WTC11 (cell line): ENCODE results near the gene TEX11. TPM values are rescaled to one million over a fixed set of nuclear protein-coding genes. Genes with fewer than 3 reads are reported as not detected.
"Not testable (repeated sequence)": the region's sequence is repeated elsewhere in the genome, so short reads cannot be mapped to it uniquely, and the experiment has no call there.

ENCODE experiments used
- ATAC-seq: fragments of 200-7000 bp; cut with Tn5 transposase; 2 replicates; pipeline ENCODE4 v1.10.0; 2021; ENCODE audit warnings: mild to moderate bottlenecking, moderate library complexity
- CTCF ChIA-PET: fragments of 300-600 bp; sonication (Branson Sonifier 250); formaldehyde crosslinking; loops from one replicate; lab custom pipeline; 2021; ENCODE audit warnings: antibody characterized with exemption; lab: Charles Lee
- POLR2A ChIA-PET: fragments of 350-600 bp; sonication (Branson Sonifier 250); formaldehyde crosslinking; loops from one replicate; lab custom pipeline; 2021; ENCODE audit warnings: antibody characterized with exemption; lab: Charles Lee
- DNase-seq: peaks from one replicate; pipeline ENCODE4 v3.0.0; 2021; ENCODE audit warnings: low spot score
- H3K27ac Mint-ChIP-seq: 2 replicates; pipeline ENCODE4 v1.8.0; 2021; ENCODE audit warnings: mixed read lengths
- H3K27me3 Mint-ChIP-seq: 2 replicates; pipeline ENCODE4 v1.8.0; 2021; ENCODE audit warnings: low read depth, mild to moderate bottlenecking, moderate library complexity, mixed read lengths
- H3K36me3 Mint-ChIP-seq: 2 replicates; pipeline ENCODE4 v1.8.0; 2021; ENCODE audit warnings: mixed read lengths
- H3K4me1 Mint-ChIP-seq: 2 replicates; pipeline ENCODE4 v1.8.0; 2022; ENCODE audit warnings: mixed read lengths
- H3K4me3 Mint-ChIP-seq: 2 replicates; pipeline ENCODE4 v1.8.0; 2021; ENCODE audit warnings: mild to moderate bottlenecking, moderate library complexity, mixed read lengths
- H3K9me3 Mint-ChIP-seq: 2 replicates; pipeline ENCODE4 v1.8.0; 2021; ENCODE audit warnings: mixed read lengths
- AR ChIP-seq: fragments of 250-450 bp; sonication (Bioruptor Pico); IDR thresholded peaks from 2 replicates; pipeline ENCODE4 v1.9.0; 2021; ENCODE audit warnings: mild to moderate bottlenecking
- ATF3 ChIP-seq: sonication (generic); formaldehyde crosslinking; conservative IDR thresholded peaks from 2 replicates; pipeline ENCODE4 v1.8.1; 2022; ENCODE audit warnings: mild to moderate bottlenecking, missing genetic modification reagents
- ATF6 ChIP-seq: sonication (generic); formaldehyde crosslinking; IDR thresholded peaks from 2 replicates; pipeline ENCODE4 v1.8.1; 2023; ENCODE audit warnings: mild to moderate bottlenecking, missing genetic modification reagents
- CBFB ChIP-seq: sonication (generic); formaldehyde crosslinking; IDR thresholded peaks from 2 replicates; pipeline ENCODE4 v1.8.1; 2022; ENCODE audit warnings: mild to moderate bottlenecking, low read depth, missing genetic modification reagents
- ERG ChIP-seq: fragments of 250-450 bp; sonication (Bioruptor Pico); IDR thresholded peaks from 2 replicates; pipeline ENCODE4 v1.8.0; 2021; ENCODE audit warnings: mild to moderate bottlenecking
- FOXK1 ChIP-seq: sonication (generic); formaldehyde crosslinking; IDR thresholded peaks from 2 replicates; pipeline ENCODE4 v1.8.0; 2022; ENCODE audit warnings: mild to moderate bottlenecking, moderate library complexity, missing genetic modification reagents
- FOXP4 ChIP-seq: sonication (generic); formaldehyde crosslinking; IDR thresholded peaks from 2 replicates; pipeline ENCODE4 v1.8.0; 2022; ENCODE audit warnings: mild to moderate bottlenecking, missing genetic modification reagents
- GRHL2 ChIP-seq: fragments of 250-450 bp; sonication (Bioruptor Pico); IDR thresholded peaks from 2 replicates; pipeline ENCODE4 v1.8.0; 2022; ENCODE audit warnings: mild to moderate bottlenecking, moderate library complexity; ENCODE audit not compliant: insufficient replicate concordance, severe bottlenecking
- IRF1 ChIP-seq: sonication (generic); formaldehyde crosslinking; IDR thresholded peaks from 2 replicates; pipeline ENCODE4 v1.8.0; 2023; ENCODE audit warnings: missing genetic modification reagents
- JAZF1 ChIP-seq: fragments of 250-450 bp; sonication (Bioruptor Pico); IDR thresholded peaks from 2 replicates; pipeline ENCODE4 v1.9.0; 2021; ENCODE audit warnings: moderate library complexity, mild to moderate bottlenecking, inconsistent platforms
- JUN ChIP-seq: sonication (generic); formaldehyde crosslinking; IDR thresholded peaks from 2 replicates; pipeline ENCODE4 v1.8.0; 2023; ENCODE audit warnings: mild to moderate bottlenecking, missing genetic modification reagents
- KAT7 ChIP-seq: sonication (generic); formaldehyde crosslinking; IDR thresholded peaks from 2 replicates; pipeline ENCODE4 v1.8.1; 2023; ENCODE audit warnings: missing genetic modification reagents, mild to moderate bottlenecking, borderline replicate concordance
- OVOL2 ChIP-seq: fragments of 250-450 bp; sonication (Bioruptor Pico); IDR thresholded peaks from 2 replicates; pipeline ENCODE4 v1.9.0; 2021; ENCODE audit warnings: mild to moderate bottlenecking, borderline replicate concordance
- PRRX2 ChIP-seq: fragments of 250-450 bp; sonication (Bioruptor Pico); IDR thresholded peaks from 2 replicates; pipeline ENCODE4 v1.8.0; 2021; ENCODE audit warnings: mild to moderate bottlenecking
- TEAD4 ChIP-seq: sonication (generic); formaldehyde crosslinking; IDR thresholded peaks from 2 replicates; pipeline ENCODE4 v1.8.0; 2022; ENCODE audit warnings: mild to moderate bottlenecking, missing genetic modification reagents
- TP53 ChIP-seq: sonication (generic); formaldehyde crosslinking; IDR thresholded peaks from 2 replicates; pipeline ENCODE4 v1.8.1; 2023; ENCODE audit warnings: mild to moderate bottlenecking, missing genetic modification reagents
- total RNA-seq: library from RNA; stranded (reverse); gene quantifications from 3 replicates; pipeline ENCODE4 v1.2.3, GENCODE V29; 2021

Gene TEX11
- total RNA-seq, 1 experiment from 2014 or later, result 0.31 TPM

GRCh38 chrX:70525733-70526132, 382.8 kb downstream of the TEX11 start:
- no peak for ATAC-seq
- peaks cover 3% of the 10 kb centered on the region for H3K27me3 Mint-ChIP-seq
- CTCF ChIA-PET, result no interaction called here
- no peak for DNase-seq
- peaks cover 4% of the 10 kb centered on the region for H3K9me3 Mint-ChIP-seq
- POLR2A ChIA-PET, result interaction anchor here (0.5 kb wide), 1 partner anchor 899 kb away, joined by 3 read pairs; no protein-coding TSS in a partner anchor
- TF ChIP-seq AR (CRISPR knock-in tag) (no peak), FOXK1 (CRISPR knock-in tag) (no peak), JAZF1 (CRISPR knock-in tag) (no peak), JUN (no peak), ERG (no peak), ATF6 (CRISPR knock-in tag) (no peak), TP53 (CRISPR knock-in tag) (no peak), KAT7 (CRISPR knock-in tag) (no peak), OVOL2 (CRISPR knock-in tag) (no peak), IRF1 (CRISPR knock-in tag) (no peak), FOXP4 (CRISPR knock-in tag) (no peak), GRHL2 (CRISPR knock-in tag) (no peak), PRRX2 (no peak), TEAD4 (CRISPR knock-in tag) (no peak), CBFB (CRISPR knock-in tag) (no peak), ATF3 (CRISPR knock-in tag) (no peak)
- no peaks in the 10 kb centered on the region for H3K4me1 Mint-ChIP-seq
- no peak overlapping the region for H3K4me3 Mint-ChIP-seq
- H3K36me3 Mint-ChIP-seq, result peaks cover 5% of the 10 kb centered on the region
- H3K27ac Mint-ChIP-seq, result no peak overlapping the region

GRCh38 chrX:70515692-70516091, 392.8 kb downstream of the TEX11 start:
- DNase-seq, H3K4me1 Mint-ChIP-seq, H3K4me3 Mint-ChIP-seq, H3K27ac Mint-ChIP-seq, ATAC-seq, CTCF ChIA-PET, H3K27me3 Mint-ChIP-seq, POLR2A ChIA-PET, H3K36me3 Mint-ChIP-seq: not testable (repeated sequence)
- peaks cover 14% of the 10 kb centered on the region for H3K9me3 Mint-ChIP-seq

GRCh38 chrX:70515270-70515669, 393.2 kb downstream of the TEX11 start:
- ATAC-seq, H3K4me1 Mint-ChIP-seq, H3K27me3 Mint-ChIP-seq, H3K36me3 Mint-ChIP-seq, CTCF ChIA-PET, H3K4me3 Mint-ChIP-seq, POLR2A ChIA-PET, DNase-seq, H3K27ac Mint-ChIP-seq: not testable (repeated sequence)
- peaks cover 12% of the 10 kb centered on the region for H3K9me3 Mint-ChIP-seq
